ENCODE data around the gene SSB.

GRCh38 chr2:169778446-169778845 lies 20.2 kb upstream of the SSB start:
- no peak for TF ChIP-seq TAF1 (IDR thresholded peaks at IDR 0.05; ENCODE audit: borderline replicate concordance, insufficient read depth, low read length)
- TF ChIP-seq POLR2AphosphoS5 (IDR thresholded peaks at IDR 0.05; ENCODE audit: low read depth, low read length) = no peak
- TF ChIP-seq SIN3A (IDR thresholded peaks at IDR 0.05; ENCODE audit: borderline replicate concordance, insufficient read depth, low read length) = no peak
- no peak for TF ChIP-seq REST (IDR thresholded peaks at IDR 0.05; ENCODE audit: insufficient read depth in 1 of 2, low read depth in 2 of 2, low read length in 2 of 2)

Data from PFSK-1 (cell line).